ENCODE measurements around the gene ULBP3. TPM values are rescaled to one million over a fixed set of nuclear protein-coding genes. Genes with fewer than 3 reads are reported as not detected.

ULBP3 gene
- total RNA-seq, 3 donors from 2014 or later, result 0.32 to 1.9 (median 1.9) TPM

DNA sequence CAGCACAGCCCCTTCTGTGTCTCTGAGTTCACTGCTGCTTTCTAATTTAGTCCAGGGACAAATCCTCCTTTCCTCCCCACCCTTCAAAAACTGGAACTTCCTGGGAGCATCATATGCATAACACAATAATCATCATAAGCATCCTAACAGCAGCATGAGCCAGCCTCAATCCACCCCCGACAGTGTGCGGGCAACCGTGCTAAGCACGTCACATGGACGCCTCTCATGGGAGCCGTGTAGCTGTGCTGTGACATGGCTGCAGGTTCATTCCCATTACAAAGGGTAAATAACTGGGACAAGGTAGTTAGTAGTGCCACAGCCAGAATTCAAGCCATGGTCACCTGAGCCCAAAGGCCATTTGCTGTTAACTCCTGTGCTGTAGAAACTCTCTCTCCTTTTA is 24.5 kb upstream of the ULBP3 start:
- intact Hi-C loops (cut with DNase I, micrococcal nuclease), result no loop called here
- no peak for ATAC-seq

DNA sequence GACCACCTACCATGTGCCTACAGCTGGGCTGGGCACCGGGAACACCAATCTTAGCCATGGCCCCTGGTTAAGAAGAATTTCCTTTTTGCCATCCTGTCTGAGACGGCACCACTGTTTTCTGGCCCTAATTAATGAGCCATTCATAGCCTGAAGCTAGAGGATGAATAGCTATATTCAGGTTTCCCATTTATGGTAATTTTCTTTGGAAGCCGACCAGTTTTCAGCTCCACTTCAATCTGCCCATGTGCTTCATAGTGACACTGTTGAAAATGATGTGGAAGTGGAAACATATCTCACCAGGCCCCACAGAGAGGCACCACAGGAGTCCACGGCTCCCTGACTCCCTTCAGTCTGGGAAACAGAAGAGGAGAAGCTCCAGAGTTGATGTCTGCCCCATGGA is 22.6 kb upstream of the ULBP3 start:
- Histone ChIP-seq H3K9me3 (no peaks in the 10 kb centered on the region), H3K4me3 (no peak overlapping the region), H3K4me1 (ENCODE audit: low read depth) (no peaks in the 10 kb centered on the region), H3K36me3 (ENCODE audit: low read depth) (no peaks in the 10 kb centered on the region)
- DNase-seq (no peak), ATAC-seq (no peak)
- TF ChIP-seq, protein P1, sequence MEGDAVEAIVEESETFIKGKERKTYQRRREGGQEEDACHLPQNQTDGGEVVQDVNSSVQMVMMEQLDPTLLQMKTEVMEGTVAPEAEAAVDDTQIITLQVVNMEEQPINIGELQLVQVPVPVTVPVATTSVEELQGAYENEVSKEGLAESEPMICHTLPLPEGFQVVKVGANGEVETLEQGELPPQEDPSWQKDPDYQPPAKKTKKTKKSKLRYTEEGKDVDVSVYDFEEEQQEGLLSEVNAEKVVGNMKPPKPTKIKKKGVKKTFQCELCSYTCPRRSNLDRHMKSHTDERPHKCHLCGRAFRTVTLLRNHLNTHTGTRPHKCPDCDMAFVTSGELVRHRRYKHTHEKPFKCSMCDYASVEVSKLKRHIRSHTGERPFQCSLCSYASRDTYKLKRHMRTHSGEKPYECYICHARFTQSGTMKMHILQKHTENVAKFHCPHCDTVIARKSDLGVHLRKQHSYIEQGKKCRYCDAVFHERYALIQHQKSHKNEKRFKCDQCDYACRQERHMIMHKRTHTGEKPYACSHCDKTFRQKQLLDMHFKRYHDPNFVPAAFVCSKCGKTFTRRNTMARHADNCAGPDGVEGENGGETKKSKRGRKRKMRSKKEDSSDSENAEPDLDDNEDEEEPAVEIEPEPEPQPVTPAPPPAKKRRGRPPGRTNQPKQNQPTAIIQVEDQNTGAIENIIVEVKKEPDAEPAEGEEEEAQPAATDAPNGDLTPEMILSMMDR (IDR thresholded peaks at IDR 0.05), result no peak
- intact Hi-C loops (cut with DNase I, micrococcal nuclease), result no loop called here

More for the DNA sequence above, 24.5 kb upstream of the ULBP3 start:
- Histone ChIP-seq H3K4me1 (ENCODE audit: low read depth) (no peaks in the 10 kb centered on the region), H3K9me3 (no peaks in the 10 kb centered on the region), H3K4me3 (no peak overlapping the region), H3K36me3 (ENCODE audit: low read depth) (no peaks in the 10 kb centered on the region)
- no peak for DNase-seq
- TF ChIP-seq, protein P1 (IDR thresholded peaks at IDR 0.05), result no peak

DNA sequence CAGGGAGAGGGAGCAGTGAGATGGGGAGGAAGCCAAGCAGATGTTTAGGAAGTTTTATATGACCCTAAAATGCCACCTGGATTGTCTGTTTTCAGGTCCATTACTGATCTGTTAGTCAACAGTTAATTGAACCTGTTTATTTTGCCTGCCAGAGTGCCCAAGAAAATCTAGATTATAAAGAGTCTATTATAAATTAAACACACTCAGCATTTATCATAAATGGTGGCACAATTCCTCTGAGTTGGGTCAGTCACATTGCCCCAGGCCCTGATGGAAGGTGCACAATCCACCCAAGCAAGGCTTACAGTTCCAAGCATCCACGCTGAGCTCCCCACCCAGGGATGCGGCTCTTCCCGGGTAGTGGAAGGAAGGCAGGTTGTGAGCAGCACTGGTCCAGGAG is 21.4 kb upstream of the ULBP3 start:
- TF ChIP-seq, protein P1 (IDR thresholded peaks at IDR 0.05), result no peak
- H3K36me3 ChIP-seq (ENCODE audit: low read depth), result no peaks in the 10 kb centered on the region
- H3K4me3 ChIP-seq, result no peak overlapping the region
- no peaks in the 10 kb centered on the region for H3K4me1 ChIP-seq (ENCODE audit: low read depth)
- intact Hi-C loops (cut with DNase I, micrococcal nuclease), result no loop called here
- ATAC-seq (no peak), DNase-seq (no peak)
- H3K9me3 ChIP-seq, result no peaks in the 10 kb centered on the region

DNA sequence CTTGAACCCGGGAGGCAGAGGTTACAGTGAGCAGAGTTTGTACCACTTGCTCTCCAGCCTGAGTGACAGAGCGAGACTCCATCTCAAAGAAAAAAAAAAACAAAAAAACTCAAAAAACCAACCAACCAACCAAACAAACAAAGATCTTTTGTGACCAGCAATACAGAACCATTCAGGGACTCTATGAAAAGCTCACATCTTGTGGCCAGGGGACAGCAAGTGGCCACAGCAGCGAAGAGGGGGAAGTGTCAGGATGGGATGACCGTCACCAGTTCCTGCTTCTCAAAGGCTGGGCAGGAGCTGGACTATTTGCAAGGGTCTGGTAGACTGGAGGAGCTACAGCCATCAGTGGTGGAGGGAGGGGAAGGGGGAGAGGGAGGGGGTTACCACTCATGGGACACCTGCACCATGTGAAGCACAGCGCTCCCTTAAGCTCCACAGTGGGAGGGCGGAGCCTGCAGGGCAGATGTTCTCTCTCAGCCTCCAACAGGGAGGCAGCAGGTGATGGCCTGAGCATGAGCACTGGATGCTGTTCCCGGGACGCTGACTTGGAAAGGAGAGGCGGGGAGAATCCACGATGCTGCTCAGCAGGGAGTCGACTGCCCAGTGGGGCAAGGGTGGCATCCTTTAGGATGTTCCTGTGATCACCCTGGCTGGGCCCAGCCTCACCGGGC is 19.7 kb upstream of the ULBP3 start:
- intact Hi-C loops (cut with DNase I, micrococcal nuclease), result no loop called here
- TF ChIP-seq, protein P1 (IDR thresholded peaks at IDR 0.05), result no peak
- no peaks in the 10 kb centered on the region for H3K4me1 ChIP-seq (ENCODE audit: low read depth)
- no peak for DNase-seq
- no peak for ATAC-seq
- no peaks in the 10 kb centered on the region for H3K36me3 ChIP-seq (ENCODE audit: low read depth)
- H3K9me3 ChIP-seq, result no peaks in the 10 kb centered on the region
- no peak overlapping the region for H3K4me3 ChIP-seq

DNA sequence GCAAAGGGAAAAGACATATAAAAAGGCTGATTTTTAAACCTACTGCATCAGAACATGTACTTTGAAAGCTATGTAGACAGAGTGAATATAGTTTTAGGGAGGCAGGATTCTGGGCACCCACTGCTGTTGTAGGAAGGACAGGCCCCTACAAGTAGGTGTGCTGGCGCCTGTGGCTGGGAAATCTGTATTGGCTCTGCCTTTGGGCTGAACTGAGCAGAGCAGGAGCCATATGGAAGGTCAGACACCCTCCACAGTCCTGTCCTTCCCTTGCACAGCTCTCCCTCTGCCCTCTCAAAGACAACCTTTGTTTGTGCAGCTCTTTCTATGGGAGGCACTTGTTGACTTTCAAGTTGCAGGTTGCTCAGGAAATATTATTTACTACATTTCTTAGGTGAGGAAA is 18.4 kb upstream of the ULBP3 start:
- intact Hi-C loops (cut with DNase I, micrococcal nuclease), result no loop called here
- ATAC-seq, result no peak

More for the DNA sequence above, 18.4 kb upstream of the ULBP3 start:
- Histone ChIP-seq H3K4me1 (ENCODE audit: low read depth) (no peaks in the 10 kb centered on the region), H3K36me3 (ENCODE audit: low read depth) (no peaks in the 10 kb centered on the region), H3K4me3 (no peak overlapping the region), H3K9me3 (no peaks in the 10 kb centered on the region)
- DNase-seq, result no peak
- TF ChIP-seq, protein P1 (IDR thresholded peaks at IDR 0.05), result no peak

Data from mucosa of descending colon (tissue), 3 donors.